NCI-H2081 (cell line): ENCODE data around the gene KAT5.
"Not testable (repeated sequence)": the region's sequence is repeated elsewhere in the genome, so short reads cannot be mapped to it uniquely, and the experiment has no call there.

Experiments
- DNase-seq, 2 experiments: peaks; one replicate each; lab custom pipeline; 2025; lab: John Stamatoyannopoulos, UW

Gene KAT5

GRCh38 chr11:65711785-65712632 is at the start of gene KAT5:
TSS of gene KAT5 (plus strand) at chr11:65712252. CDS start at chr11:65712268, 16 bp downstream.
- DNase-seq = peak; percentile 95 to 96

- DNase-seq = peak; percentile 76 to 87
Observed at GRCh38 chr11:65662799-65663638, 49.0 kb upstream of the KAT5 start, which contains the start of gene RELA. TSS of gene RELA (minus strand) at chr11:65662916. CDS start at chr11:65662832, 84 bp downstream.

GRCh38 chr11:65663639-65664200 is 48.3 kb upstream of the KAT5 start:
- no peak for DNase-seq

GRCh38 chr11:65672180-65672860 is 39.7 kb upstream of the KAT5 start:
- no peak for DNase-seq

GRCh38 chr11:65672982-65673381 is 39.1 kb upstream of the KAT5 start:
- DNase-seq = no peak

- no peak for DNase-seq
Observed at GRCh38 chr11:65680192-65680743, 31.8 kb upstream of the KAT5 start.

- not testable (repeated sequence) for DNase-seq
Observed at GRCh38 chr11:65683480-65683879, 28.6 kb upstream of the KAT5 start.

- DNase-seq = no peak
Observed at GRCh38 chr11:65685981-65686380, 26.1 kb upstream of the KAT5 start.

- not testable (repeated sequence) for DNase-seq
Observed at GRCh38 chr11:65691847-65692246, 20.2 kb upstream of the KAT5 start.

GRCh38 chr11:65692367-65692766 is 19.7 kb upstream of the KAT5 start:
- DNase-seq = no peak

- DNase-seq = peak; percentile 89 to 97
Observed at GRCh38 chr11:65695459-65696241, 16.4 kb upstream of the KAT5 start.

- DNase-seq = no peak
Observed at GRCh38 chr11:65696802-65697552, 15.1 kb upstream of the KAT5 start.

GRCh38 chr11:65698205-65698604 is 13.8 kb upstream of the KAT5 start:
- DNase-seq = no peak

- no peak for DNase-seq
Observed at GRCh38 chr11:65699306-65699705, 12.7 kb upstream of the KAT5 start.

- DNase-seq = peak; percentile 49 to 82
Observed at GRCh38 chr11:65700399-65700798, 11.7 kb upstream of the KAT5 start.

GRCh38 chr11:65701686-65702085 is 10.4 kb upstream of the KAT5 start:
- no peak for DNase-seq

- DNase-seq = no peak
Observed at GRCh38 chr11:65703846-65704245, 8.2 kb upstream of the KAT5 start.

- peak; percentile 37 to 65 for DNase-seq
Observed at GRCh38 chr11:65706303-65706763, 5.7 kb upstream of the KAT5 start.

- DNase-seq = not testable (repeated sequence)
Observed at GRCh38 chr11:65707002-65707401, 5.0 kb upstream of the KAT5 start.

- DNase-seq = no peak
Observed at GRCh38 chr11:65708451-65708850, 3.6 kb upstream of the KAT5 start.
